ENCODE data around the gene TXNDC16.

- no peak for TF ChIP-seq ZNF281 (CRISPR knock-in tag; IDR thresholded peaks at IDR 0.05)
- no peak for TF ChIP-seq TP53 (CRISPR knock-in tag; IDR thresholded peaks at IDR 0.05)
- no peak for TF ChIP-seq CTCF (IDR thresholded peaks at IDR 0.05)
- TF ChIP-seq E2F4 (CRISPR knock-in tag; IDR thresholded peaks at IDR 0.05; ENCODE audit: borderline replicate concordance, low read depth) = no peak
- no peak for TF ChIP-seq MAX (CRISPR knock-in tag; IDR thresholded peaks at IDR 0.05)
- no peak for TF ChIP-seq ESRRA (CRISPR knock-in tag; IDR thresholded peaks at IDR 0.05; ENCODE audit: borderline replicate concordance)
- TF ChIP-seq ZNF512 (CRISPR knock-in tag; IDR thresholded peaks at IDR 0.05; ENCODE audit: borderline replicate concordance) = no peak
- TF ChIP-seq PREB (CRISPR knock-in tag; IDR thresholded peaks at IDR 0.05; ENCODE audit: borderline replicate concordance) = no peak
- no peak for TF ChIP-seq FOXJ3 (CRISPR knock-in tag; IDR thresholded peaks at IDR 0.05; ENCODE audit: borderline replicate concordance)
- TF ChIP-seq PRDM15 (CRISPR knock-in tag; IDR thresholded peaks at IDR 0.05) = no peak
These were observed 160.3 kb downstream of the TXNDC16 start for GRCh38 chr14:52391881-52392615.
